ENCODE measurements around the gene ACTN1. TPM values are rescaled to one million over a fixed set of nuclear protein-coding genes. Genes with fewer than 3 reads are reported as not detected.

Gene ACTN1
- total and polyA plus RNA-seq, 2 of the 8 experiments (the other 6 are each of a cell fraction or from before 2014, with no cell fraction given), result 236 to 262 TPM

GRCh38 chr14:68948686-68949600, 30.2 kb downstream of the ACTN1 start (continued):
- TF ChIP-seq, protein P1, sequence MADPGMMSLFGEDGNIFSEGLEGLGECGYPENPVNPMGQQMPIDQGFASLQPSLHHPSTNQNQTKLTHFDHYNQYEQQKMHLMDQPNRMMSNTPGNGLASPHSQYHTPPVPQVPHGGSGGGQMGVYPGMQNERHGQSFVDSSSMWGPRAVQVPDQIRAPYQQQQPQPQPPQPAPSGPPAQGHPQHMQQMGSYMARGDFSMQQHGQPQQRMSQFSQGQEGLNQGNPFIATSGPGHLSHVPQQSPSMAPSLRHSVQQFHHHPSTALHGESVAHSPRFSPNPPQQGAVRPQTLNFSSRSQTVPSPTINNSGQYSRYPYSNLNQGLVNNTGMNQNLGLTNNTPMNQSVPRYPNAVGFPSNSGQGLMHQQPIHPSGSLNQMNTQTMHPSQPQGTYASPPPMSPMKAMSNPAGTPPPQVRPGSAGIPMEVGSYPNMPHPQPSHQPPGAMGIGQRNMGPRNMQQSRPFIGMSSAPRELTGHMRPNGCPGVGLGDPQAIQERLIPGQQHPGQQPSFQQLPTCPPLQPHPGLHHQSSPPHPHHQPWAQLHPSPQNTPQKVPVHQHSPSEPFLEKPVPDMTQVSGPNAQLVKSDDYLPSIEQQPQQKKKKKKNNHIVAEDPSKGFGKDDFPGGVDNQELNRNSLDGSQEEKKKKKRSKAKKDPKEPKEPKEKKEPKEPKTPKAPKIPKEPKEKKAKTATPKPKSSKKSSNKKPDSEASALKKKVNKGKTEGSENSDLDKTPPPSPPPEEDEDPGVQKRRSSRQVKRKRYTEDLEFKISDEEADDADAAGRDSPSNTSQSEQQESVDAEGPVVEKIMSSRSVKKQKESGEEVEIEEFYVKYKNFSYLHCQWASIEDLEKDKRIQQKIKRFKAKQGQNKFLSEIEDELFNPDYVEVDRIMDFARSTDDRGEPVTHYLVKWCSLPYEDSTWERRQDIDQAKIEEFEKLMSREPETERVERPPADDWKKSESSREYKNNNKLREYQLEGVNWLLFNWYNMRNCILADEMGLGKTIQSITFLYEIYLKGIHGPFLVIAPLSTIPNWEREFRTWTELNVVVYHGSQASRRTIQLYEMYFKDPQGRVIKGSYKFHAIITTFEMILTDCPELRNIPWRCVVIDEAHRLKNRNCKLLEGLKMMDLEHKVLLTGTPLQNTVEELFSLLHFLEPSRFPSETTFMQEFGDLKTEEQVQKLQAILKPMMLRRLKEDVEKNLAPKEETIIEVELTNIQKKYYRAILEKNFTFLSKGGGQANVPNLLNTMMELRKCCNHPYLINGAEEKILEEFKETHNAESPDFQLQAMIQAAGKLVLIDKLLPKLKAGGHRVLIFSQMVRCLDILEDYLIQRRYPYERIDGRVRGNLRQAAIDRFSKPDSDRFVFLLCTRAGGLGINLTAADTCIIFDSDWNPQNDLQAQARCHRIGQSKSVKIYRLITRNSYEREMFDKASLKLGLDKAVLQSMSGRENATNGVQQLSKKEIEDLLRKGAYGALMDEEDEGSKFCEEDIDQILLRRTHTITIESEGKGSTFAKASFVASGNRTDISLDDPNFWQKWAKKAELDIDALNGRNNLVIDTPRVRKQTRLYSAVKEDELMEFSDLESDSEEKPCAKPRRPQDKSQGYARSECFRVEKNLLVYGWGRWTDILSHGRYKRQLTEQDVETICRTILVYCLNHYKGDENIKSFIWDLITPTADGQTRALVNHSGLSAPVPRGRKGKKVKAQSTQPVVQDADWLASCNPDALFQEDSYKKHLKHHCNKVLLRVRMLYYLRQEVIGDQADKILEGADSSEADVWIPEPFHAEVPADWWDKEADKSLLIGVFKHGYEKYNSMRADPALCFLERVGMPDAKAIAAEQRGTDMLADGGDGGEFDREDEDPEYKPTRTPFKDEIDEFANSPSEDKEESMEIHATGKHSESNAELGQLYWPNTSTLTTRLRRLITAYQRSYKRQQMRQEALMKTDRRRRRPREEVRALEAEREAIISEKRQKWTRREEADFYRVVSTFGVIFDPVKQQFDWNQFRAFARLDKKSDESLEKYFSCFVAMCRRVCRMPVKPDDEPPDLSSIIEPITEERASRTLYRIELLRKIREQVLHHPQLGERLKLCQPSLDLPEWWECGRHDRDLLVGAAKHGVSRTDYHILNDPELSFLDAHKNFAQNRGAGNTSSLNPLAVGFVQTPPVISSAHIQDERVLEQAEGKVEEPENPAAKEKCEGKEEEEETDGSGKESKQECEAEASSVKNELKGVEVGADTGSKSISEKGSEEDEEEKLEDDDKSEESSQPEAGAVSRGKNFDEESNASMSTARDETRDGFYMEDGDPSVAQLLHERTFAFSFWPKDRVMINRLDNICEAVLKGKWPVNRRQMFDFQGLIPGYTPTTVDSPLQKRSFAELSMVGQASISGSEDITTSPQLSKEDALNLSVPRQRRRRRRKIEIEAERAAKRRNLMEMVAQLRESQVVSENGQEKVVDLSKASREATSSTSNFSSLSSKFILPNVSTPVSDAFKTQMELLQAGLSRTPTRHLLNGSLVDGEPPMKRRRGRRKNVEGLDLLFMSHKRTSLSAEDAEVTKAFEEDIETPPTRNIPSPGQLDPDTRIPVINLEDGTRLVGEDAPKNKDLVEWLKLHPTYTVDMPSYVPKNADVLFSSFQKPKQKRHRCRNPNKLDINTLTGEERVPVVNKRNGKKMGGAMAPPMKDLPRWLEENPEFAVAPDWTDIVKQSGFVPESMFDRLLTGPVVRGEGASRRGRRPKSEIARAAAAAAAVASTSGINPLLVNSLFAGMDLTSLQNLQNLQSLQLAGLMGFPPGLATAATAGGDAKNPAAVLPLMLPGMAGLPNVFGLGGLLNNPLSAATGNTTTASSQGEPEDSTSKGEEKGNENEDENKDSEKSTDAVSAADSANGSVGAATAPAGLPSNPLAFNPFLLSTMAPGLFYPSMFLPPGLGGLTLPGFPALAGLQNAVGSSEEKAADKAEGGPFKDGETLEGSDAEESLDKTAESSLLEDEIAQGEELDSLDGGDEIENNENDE (IDR thresholded peaks at IDR 0.05; ENCODE audit: insufficient replicate concordance, low read length), result no peak
- TF ChIP-seq TBP (IDR thresholded peaks at IDR 0.05; ENCODE audit: low read depth, low read length) (no peak), SAP30 (IDR thresholded peaks at IDR 0.05; ENCODE audit: insufficient read depth, insufficient replicate concordance, low read length) (no peak), RBBP5 (IDR thresholded peaks at IDR 0.05; ENCODE audit: borderline replicate concordance, low read depth, low read length) (no peak), SP1 (IDR thresholded peaks at IDR 0.05; ENCODE audit: low read depth, low read length) (no peak), KDM4A (IDR thresholded peaks at IDR 0.05; ENCODE audit: low read depth, low read length, severe bottlenecking) (no peak), FOSL1 (IDR thresholded peaks at IDR 0.05; ENCODE audit: insufficient read depth, low read depth, low read length) (no peak), ASH2L (IDR thresholded peaks at IDR 0.05; ENCODE audit: low read length) (no peak), RFX5 (IDR thresholded peaks at IDR 0.05; ENCODE audit: borderline replicate concordance, low read depth, low read length) (no peak)

All from H1 (cell line).